CD14-positive monocyte (primary cell): Measurements from ENCODE around the gene XRCC5. TPM values are rescaled to one million over a fixed set of nuclear protein-coding genes. Genes with fewer than 3 reads are reported as not detected.

Source experiments
- DNase-seq, 3 donors: peaks; one replicate each; pipeline ENCODE4 v3.0.0-alpha.2; 2011 to 2022
- H2AFZ ChIP-seq: 2 replicates; pipeline ENCODE4 v1.6.0; 2012; ENCODE audit warnings: mild to moderate bottlenecking, low read depth, low read length, inconsistent platforms; ENCODE audit not compliant: insufficient read depth, poor library complexity, severe bottlenecking
- H3K27ac ChIP-seq, 2 donors: 1 replicate in 1 of 2; 2 replicates in 1 of 2; pipeline ENCODE4 v1.5.1; 2012 to 2013; ENCODE audit warnings: low read length in 2 of 2, control low read depth in 1 of 2, inconsistent platforms in 1 of 2, low read depth in 1 of 2, mild to moderate bottlenecking in 1 of 2
- H3K27me3 ChIP-seq, 2 donors: one replicate each; pipeline versions ENCODE4 v1.6.0 to v1.6.1; 2011 to 2013; ENCODE audit warnings: low read length in 2 of 2; ENCODE audit not compliant: control insufficient read depth in 2 of 2, insufficient read depth in 2 of 2
- H3K36me3 ChIP-seq, 2 donors: replicated peaks in 1 of 2; 1 replicate in 1 of 2; 2 replicates in 1 of 2; pipeline versions ENCODE4 v1.5.1 to v1.6.1; 2012 to 2013; ENCODE audit warnings: low read length in 2 of 2, control low read depth in 1 of 2, inconsistent platforms in 1 of 2, mild to moderate bottlenecking in 1 of 2; ENCODE audit not compliant: insufficient read depth in 2 of 2, control insufficient read depth in 1 of 2
- H3K4me1 ChIP-seq, 2 donors: 1 replicate in 1 of 2; 2 replicates in 1 of 2; pipeline versions ENCODE4 v1.5.1 to v1.6.1; 2012 to 2013; ENCODE audit warnings: low read length in 2 of 2, control low read depth in 1 of 2, inconsistent platforms in 1 of 2, mild to moderate bottlenecking in 1 of 2, moderate library complexity in 1 of 2; ENCODE audit not compliant: insufficient read depth in 2 of 2, control insufficient read depth in 1 of 2
- H3K4me2 ChIP-seq: replicated peaks from 2 replicates; pipeline ENCODE3; 2012; ENCODE audit warnings: low read length, moderate library complexity, mild to moderate bottlenecking; ENCODE audit not compliant: poor library complexity, severe bottlenecking; ENCODE audit errors: extremely low read depth
- H3K4me3 ChIP-seq, 3 experiments: fragments of 200-600 bp in 1 of 3; sonication (generic) in 1 of 3; replicated peaks in 1 of 3; 1 replicate in 2 of 3; 2 replicates in 1 of 3; pipeline ENCODE4 v1.5.1; 2011 to 2013; ENCODE audit warnings: low read length in 3 of 3, mild to moderate bottlenecking in 3 of 3, control low read depth in 2 of 3, low read depth in 2 of 3, inconsistent platforms in 1 of 3, moderate library complexity in 1 of 3
- H3K79me2 ChIP-seq: 2 replicates; pipeline ENCODE4 v1.6.0; 2012; ENCODE audit warnings: mild to moderate bottlenecking, control low read depth, inconsistent platforms, low read length, moderate library complexity; ENCODE audit not compliant: insufficient read depth
- H3K9ac ChIP-seq: 2 replicates; pipeline ENCODE4 v1.6.0; 2017; ENCODE audit warnings: low read length, mild to moderate bottlenecking; ENCODE audit not compliant: insufficient read depth, poor library complexity, severe bottlenecking
- H3K9me3 ChIP-seq, 2 donors: replicated peaks in 1 of 2; 1 replicate in 1 of 2; 2 replicates in 1 of 2; pipeline versions ENCODE4 v1.5.1 to v1.6.1; 2012 to 2013; ENCODE audit warnings: low read length in 2 of 2, control low read depth in 1 of 2; ENCODE audit not compliant: control insufficient read depth in 1 of 2, insufficient read depth in 1 of 2
- H4K20me1 ChIP-seq: 2 replicates; pipeline ENCODE4 v1.6.0; 2012; ENCODE audit warnings: mild to moderate bottlenecking, low read length, control low read depth, moderate library complexity; ENCODE audit not compliant: insufficient read depth
- H3K27ac Mint-ChIP-seq, 7 donors: one replicate each; pipeline ENCODE4 v1.8.0; 2020; ENCODE audit warnings: mild to moderate bottlenecking in 7 of 7, mixed read lengths in 7 of 7, moderate library complexity in 6 of 7, inconsistent platforms in 2 of 7
- H3K27me3 Mint-ChIP-seq, 3 donors: one replicate each; pipeline ENCODE4 v1.8.0; 2021 to 2022; ENCODE audit warnings: low read depth in 3 of 3, mild to moderate bottlenecking in 3 of 3, mixed read lengths in 3 of 3, moderate library complexity in 3 of 3, inconsistent platforms in 1 of 3
- H3K36me3 Mint-ChIP-seq, 2 donors: one replicate each; pipeline ENCODE4 v1.8.0; 2020; ENCODE audit warnings: mixed read lengths in 2 of 2, inconsistent platforms in 1 of 2, mild to moderate bottlenecking in 1 of 2
- H3K4me1 Mint-ChIP-seq: one replicate; pipeline ENCODE4 v1.8.0; 2020; ENCODE audit warnings: mild to moderate bottlenecking, mixed read lengths
- H3K4me3 Mint-ChIP-seq, 2 donors: one replicate each; pipeline ENCODE4 v1.8.0; 2020; ENCODE audit warnings: mild to moderate bottlenecking in 2 of 2, mixed read lengths in 2 of 2, moderate library complexity in 1 of 2
- H3K9me3 Mint-ChIP-seq, 7 donors: one replicate each; pipeline ENCODE4 v1.8.0; 2020 to 2022; ENCODE audit warnings: mixed read lengths in 7 of 7, mild to moderate bottlenecking in 6 of 7, moderate library complexity in 6 of 7, inconsistent platforms in 2 of 7
- WGBS: methylation state at CpG from one replicate; pipeline ENCODE4 v1.1.5; 2013; ENCODE audit warnings: missing lambda C conversion rate; ENCODE audit not compliant: insufficient coverage; 5-methylcytosine and 5-hydroxymethylcytosine counted together
- intact Hi-C, 2 donors: fragments of 100-400 bp; cut with micrococcal nuclease; formaldehyde crosslinking; loops; one replicate each; pipeline versions ENCODE4 v1.15.0 to v1.15.1; 2023
- polyA plus RNA-seq, 3 donors: library from polyadenylated mRNA; depleted of rRNA in 1 of 3; unstranded in 2 of 3; stranded (reverse) in 1 of 3; fragments of 300-500 nt in 2 of 3; fragments of >200 nt in 1 of 3; fragmentation: Illumina TruSeq in 2 of 3; gene quantifications; 1 replicate in 2 of 3; 2 replicates in 1 of 3; pipeline ENCODE4 v1.2.3, GENCODE V29; 2012 to 2021
- TF ChIP-seq, protein P1 (sequence below): fragments of 200-600 bp; IDR thresholded peaks from one replicate; pipeline ENCODE4 v1.8.0; 2022; ENCODE audit warnings: antibody characterized with exemption, mild to moderate bottlenecking

The XRCC5 gene
- polyA plus RNA-seq, 3 donors = 55.3 to 281 (median 258) TPM

DNA sequence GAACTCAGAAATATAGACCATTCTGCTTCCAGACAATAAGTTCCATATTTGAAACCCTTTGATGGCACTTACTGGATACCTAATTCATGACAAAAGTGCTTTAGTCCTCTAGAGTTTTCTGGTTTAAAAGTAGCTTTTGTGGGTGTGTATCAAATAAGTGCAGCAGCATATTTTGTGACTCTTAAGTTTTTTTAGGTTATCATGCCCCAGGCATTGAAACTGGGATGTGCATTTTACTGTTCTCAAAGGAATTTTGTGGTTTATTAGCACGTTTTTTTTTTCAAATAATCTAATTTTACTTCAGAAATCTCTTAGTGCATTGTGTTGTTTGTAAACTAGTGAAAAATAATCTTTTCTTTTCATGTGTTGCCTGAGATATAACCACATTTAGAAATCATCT lies 1.5 kb downstream of the XRCC5 start:
- intact Hi-C loops = loop anchor here in 1 of 2 donors (10.0 kb wide), 1 partner anchor 304 kb away; the partner anchor contains the start of gene SMARCAL1
- Mint-ChIP-seq H3K27me3 (peaks cover 0 to 2% (median 2%) of the 10 kb centered on the region in 3 donors), H3K9me3 (peaks cover 0 to 4% (median 0%) of the 10 kb centered on the region in 7 donors), H3K36me3 (peaks cover 31 to 34% of the 10 kb centered on the region in 2 donors), H3K4me3 (peak overlapping the region in 1 of 2 donors; percentile 100), H3K4me1 (peaks cover 39% of the 10 kb centered on the region), H3K27ac (peak overlapping the region in 3 of 7 donors; percentile 98 to 100 (median 99))
- H3K4me1 ChIP-seq = peaks cover 28 to 41% of the 10 kb centered on the region in 2 donors
- no peaks in the 10 kb centered on the region for H3K9me3 ChIP-seq
- TF ChIP-seq, protein P1, sequence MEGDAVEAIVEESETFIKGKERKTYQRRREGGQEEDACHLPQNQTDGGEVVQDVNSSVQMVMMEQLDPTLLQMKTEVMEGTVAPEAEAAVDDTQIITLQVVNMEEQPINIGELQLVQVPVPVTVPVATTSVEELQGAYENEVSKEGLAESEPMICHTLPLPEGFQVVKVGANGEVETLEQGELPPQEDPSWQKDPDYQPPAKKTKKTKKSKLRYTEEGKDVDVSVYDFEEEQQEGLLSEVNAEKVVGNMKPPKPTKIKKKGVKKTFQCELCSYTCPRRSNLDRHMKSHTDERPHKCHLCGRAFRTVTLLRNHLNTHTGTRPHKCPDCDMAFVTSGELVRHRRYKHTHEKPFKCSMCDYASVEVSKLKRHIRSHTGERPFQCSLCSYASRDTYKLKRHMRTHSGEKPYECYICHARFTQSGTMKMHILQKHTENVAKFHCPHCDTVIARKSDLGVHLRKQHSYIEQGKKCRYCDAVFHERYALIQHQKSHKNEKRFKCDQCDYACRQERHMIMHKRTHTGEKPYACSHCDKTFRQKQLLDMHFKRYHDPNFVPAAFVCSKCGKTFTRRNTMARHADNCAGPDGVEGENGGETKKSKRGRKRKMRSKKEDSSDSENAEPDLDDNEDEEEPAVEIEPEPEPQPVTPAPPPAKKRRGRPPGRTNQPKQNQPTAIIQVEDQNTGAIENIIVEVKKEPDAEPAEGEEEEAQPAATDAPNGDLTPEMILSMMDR = no peak
- H4K20me1 ChIP-seq = peaks cover 36% of the 10 kb centered on the region
- H3K27ac ChIP-seq = peak overlapping the region in 1 of 2 donors; percentile 92
- no peak for DNase-seq
- H3K36me3 ChIP-seq = peaks cover 30 to 36% of the 10 kb centered on the region in 2 donors
- H3K4me3 ChIP-seq = peak overlapping the region in 2 of 3 experiments; percentile 85 to 96
- no peaks in the 10 kb centered on the region for H3K27me3 ChIP-seq
- H2AFZ ChIP-seq = peak overlapping the region; percentile 84
- H3K9ac ChIP-seq = no peak overlapping the region
- no CpG with 5 or more reads among the region's 1 CpG for WGBS
- H3K79me2 ChIP-seq = peaks cover 61% of the 10 kb centered on the region
- H3K4me2 ChIP-seq = peak overlapping the region; percentile 86

DNA sequence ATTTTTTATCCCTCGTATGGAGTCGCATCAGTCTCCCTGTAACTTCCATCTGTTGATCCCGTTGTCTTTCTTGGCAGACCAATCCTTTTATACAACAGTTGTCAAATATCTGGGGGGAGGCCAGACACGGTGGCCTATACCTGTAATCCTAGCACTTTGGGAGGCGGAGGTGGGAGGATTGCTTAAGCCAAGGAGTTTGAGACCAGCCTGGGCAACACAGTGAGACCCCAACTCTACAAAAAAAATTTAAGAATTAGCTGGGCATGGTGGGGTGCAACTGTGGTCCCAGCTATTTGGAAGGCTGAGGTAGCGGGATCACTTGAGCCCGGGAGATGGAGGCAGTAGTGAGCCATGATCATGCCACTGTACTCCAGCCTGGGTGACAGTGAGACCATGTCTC lies 2.0 kb downstream of the XRCC5 start:
- 80% methylated on average over 1 of the region's 7 CpGs for WGBS
- Histone ChIP-seq H2AFZ (no peak overlapping the region), H3K4me1 (peaks cover 28 to 43% of the 10 kb centered on the region in 2 donors), H3K27me3 (no peaks in the 10 kb centered on the region), H3K36me3 (peaks cover 32 to 39% of the 10 kb centered on the region in 2 donors), H3K4me3 (no peak overlapping the region), H3K27ac (no peak overlapping the region), H4K20me1 (peaks cover 36% of the 10 kb centered on the region), H3K4me2 (no peak overlapping the region), H3K79me2 (peaks cover 66% of the 10 kb centered on the region), H3K9me3 (no peaks in the 10 kb centered on the region), H3K9ac (no peak overlapping the region)
- Mint-ChIP-seq H3K4me3 (no peak overlapping the region), H3K4me1 (peaks cover 39% of the 10 kb centered on the region), H3K27me3 (peaks cover 0 to 2% (median 0%) of the 10 kb centered on the region in 3 donors), H3K27ac (peak overlapping the region in 4 of 7 donors; percentile 28 to 86 (median 52)), H3K9me3 (peaks cover 0 to 4% (median 0%) of the 10 kb centered on the region in 7 donors), H3K36me3 (peaks cover 32 to 36% of the 10 kb centered on the region in 2 donors)
- no peak for DNase-seq
- TF ChIP-seq, protein P1 = no peak
- intact Hi-C loops = loop anchor here in 1 of 2 donors (10.0 kb wide), 1 partner anchor 304 kb away; the partner anchor contains the start of gene SMARCAL1
